GM21515 (cell line): ENCODE data around the gene VPS35L.

Experiments used
- ATAC-seq: cut with Tn5 transposase; IDR thresholded peaks from one replicate; pipeline ENCODE4 v1.9.1; 2021; ENCODE audit not compliant: unreplicated experiment

VPS35L gene

GRCh38 chr16:19743816-19744159 is 188.3 kb downstream of the VPS35L start:
- ATAC-seq = no peak

DNA sequence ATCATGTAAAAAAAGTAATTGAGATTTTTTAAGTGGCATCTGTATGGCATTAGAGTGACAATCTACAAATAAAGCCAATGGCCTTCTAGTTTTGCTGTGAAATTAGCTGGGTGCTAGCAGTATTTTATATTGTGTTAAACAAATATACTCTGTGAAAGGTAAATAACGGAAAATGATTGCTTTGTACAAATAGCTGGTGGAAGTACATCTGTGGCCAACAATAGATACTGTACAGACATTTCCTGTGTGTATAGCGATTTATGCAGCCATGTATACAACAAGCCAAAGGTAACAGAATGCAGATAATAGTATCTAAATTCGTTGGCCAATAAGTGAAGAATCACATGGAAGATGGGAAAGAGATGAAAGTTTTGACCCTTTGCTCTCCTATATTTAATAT is 189.2 kb downstream of the VPS35L start:
- no peak for ATAC-seq

- no peak for ATAC-seq
Measured at GRCh38 chr16:19745286-19746010, 189.9 kb downstream of the VPS35L start.

DNA sequence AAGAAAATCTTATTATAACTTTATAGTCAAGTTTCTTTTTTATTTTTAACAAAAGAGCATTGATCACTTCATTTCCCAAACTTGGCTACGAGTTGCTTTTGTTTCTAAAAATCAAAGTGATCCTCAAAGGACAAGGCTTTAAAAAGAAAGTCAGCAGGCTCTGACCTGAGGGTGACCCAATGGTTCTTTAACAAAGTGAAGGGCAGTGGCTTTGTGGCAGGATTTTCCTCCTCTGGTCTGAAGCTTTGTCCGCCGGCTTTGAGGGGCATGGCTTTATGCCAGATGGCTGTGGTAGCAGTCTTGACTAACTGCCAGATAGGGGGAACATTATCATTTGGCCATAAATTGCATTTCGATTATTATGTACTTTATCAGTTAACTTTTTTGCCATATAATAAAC is 191.1 kb downstream of the VPS35L start:
- no peak for ATAC-seq

DNA sequence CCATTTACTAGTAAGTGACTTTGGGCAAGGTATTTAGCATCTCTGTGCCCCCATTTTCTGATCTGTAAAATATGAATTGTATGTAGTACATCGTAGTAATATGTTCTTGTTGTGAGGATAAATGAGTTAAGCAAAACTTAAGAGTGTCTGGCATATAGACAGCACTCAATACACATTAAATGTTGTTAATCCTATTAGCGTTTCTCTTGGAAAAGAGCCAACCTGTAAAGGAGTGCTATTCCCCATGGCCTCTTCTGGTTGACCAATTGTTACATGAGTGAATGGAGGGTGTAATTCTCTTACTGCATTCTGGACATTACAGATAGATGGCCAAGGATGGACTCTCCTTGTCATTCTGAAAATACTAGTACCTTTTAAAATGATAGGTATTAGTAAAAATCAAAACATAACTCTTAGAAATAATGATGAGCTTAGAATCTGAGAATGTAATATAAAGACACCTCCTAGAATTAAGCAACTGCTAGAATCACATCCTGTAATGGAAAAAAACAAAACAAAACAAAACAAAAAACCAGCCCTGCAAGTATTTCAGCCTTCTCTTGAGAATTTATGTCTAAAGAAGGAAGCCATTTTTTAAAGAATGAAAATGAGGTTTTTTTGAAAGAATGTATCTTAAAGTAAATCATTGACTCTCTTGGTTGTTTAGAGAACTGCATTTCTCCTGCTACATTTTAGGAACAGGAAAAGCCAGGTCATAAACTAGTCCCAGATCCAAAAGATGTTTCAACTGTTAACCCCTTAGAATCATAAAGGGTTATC is 193.1 kb downstream of the VPS35L start:
- no peak for ATAC-seq

- no peak for ATAC-seq
Measured at GRCh38 chr16:19749571-19750080, 194.1 kb downstream of the VPS35L start.
